Mesenchymal stem cell (in vitro differentiated cells and primary cell): ENCODE results near the gene MYCBP.

ENCODE experiments used
- DNase-seq: peaks from one replicate; pipeline ENCODE4 v3.0.0-alpha.2; 2013
- H2AFZ ChIP-seq: one replicate; pipeline ENCODE4 v1.6.1; 2013; ENCODE audit warnings: low read depth, mild to moderate bottlenecking, control low read depth, inconsistent platforms, low read length, moderate library complexity
- H2AK5ac ChIP-seq: 2 replicates; pipeline ENCODE4 v1.6.1; 2013; ENCODE audit warnings: low read length, moderate library complexity, mild to moderate bottlenecking, inconsistent platforms; ENCODE audit not compliant: severe bottlenecking
- H2BK120ac ChIP-seq: one replicate; pipeline ENCODE4 v1.6.1; 2013; ENCODE audit warnings: low read depth, mild to moderate bottlenecking, inconsistent platforms, low read length, moderate library complexity
- H2BK12ac ChIP-seq, 2 experiments: one replicate each; pipeline ENCODE4 v1.6.1; 2013; ENCODE audit warnings: inconsistent platforms in 2 of 2, low read length in 2 of 2, mild to moderate bottlenecking in 2 of 2, moderate library complexity in 2 of 2, control low read depth in 1 of 2
- H2BK15ac ChIP-seq: one replicate; pipeline ENCODE4 v1.6.1; 2013; ENCODE audit warnings: mild to moderate bottlenecking, low read depth, inconsistent platforms; ENCODE audit not compliant: poor library complexity, severe bottlenecking
- H2BK5ac ChIP-seq: 2 replicates; pipeline ENCODE4 v1.6.1; 2013; ENCODE audit warnings: low read depth, mild to moderate bottlenecking, low read length, control low read depth, inconsistent platforms; ENCODE audit not compliant: poor library complexity, severe bottlenecking
- H3K14ac ChIP-seq, 2 experiments: one replicate each; pipeline ENCODE4 v1.6.1; 2013; ENCODE audit warnings: inconsistent platforms in 2 of 2, low read length in 2 of 2, control low read depth in 1 of 2, mild to moderate bottlenecking in 1 of 2, moderate library complexity in 1 of 2
- H3K18ac ChIP-seq, 2 experiments: one replicate each; pipeline ENCODE4 v1.6.1; 2013; ENCODE audit warnings: inconsistent platforms in 2 of 2, low read length in 2 of 2, control low read depth in 1 of 2, low read depth in 1 of 2, mild to moderate bottlenecking in 1 of 2
- H3K23ac ChIP-seq, 2 experiments: one replicate each; pipeline ENCODE4 v1.6.1; 2013; ENCODE audit warnings: inconsistent platforms in 2 of 2, low read length in 2 of 2, mild to moderate bottlenecking in 2 of 2, moderate library complexity in 2 of 2, control low read depth in 1 of 2
- H3K27ac ChIP-seq: 2 replicates; pipeline ENCODE4 v1.5.1; 2013; ENCODE audit warnings: mild to moderate bottlenecking, moderate library complexity, low read length, control low read depth, inconsistent platforms; ENCODE audit not compliant: poor library complexity, severe bottlenecking
- H3K27me3 ChIP-seq, 2 experiments: 2 replicates each; pipeline versions ENCODE4 v1.6.1 to v1.7.0; 2013; ENCODE audit warnings: low read length in 2 of 2, mild to moderate bottlenecking in 2 of 2, moderate library complexity in 2 of 2, control low read depth in 1 of 2, inconsistent platforms in 1 of 2; ENCODE audit not compliant: control insufficient read depth in 1 of 2, insufficient read depth in 1 of 2
- H3K36me3 ChIP-seq, 2 experiments: 2 replicates each; pipeline versions ENCODE4 v1.6.1 to v1.7.0; 2013; ENCODE audit warnings: low read length in 2 of 2, control low read depth in 1 of 2, inconsistent platforms in 1 of 2, low read depth in 1 of 2, mild to moderate bottlenecking in 1 of 2; ENCODE audit not compliant: insufficient read depth in 2 of 2, control insufficient read depth in 1 of 2
- H3K4ac ChIP-seq, 2 experiments: one replicate each; pipeline ENCODE4 v1.6.1; 2013; ENCODE audit warnings: inconsistent platforms in 2 of 2, low read length in 2 of 2, mild to moderate bottlenecking in 2 of 2, moderate library complexity in 2 of 2, control low read depth in 1 of 2, low read depth in 1 of 2
- H3K4me1 ChIP-seq: 2 replicates; pipeline ENCODE4 v1.6.1; 2013; ENCODE audit warnings: low read depth, low read length, control low read depth; ENCODE audit not compliant: control insufficient read depth, insufficient read depth
- H3K4me2 ChIP-seq: 2 replicates; pipeline ENCODE4 v1.6.1; 2013; ENCODE audit warnings: low read length, mild to moderate bottlenecking, inconsistent platforms; ENCODE audit not compliant: poor library complexity, severe bottlenecking
- H3K4me3 ChIP-seq, 2 experiments: 2 replicates each; pipeline versions ENCODE4 v1.5.1 to v1.7.0; 2013; ENCODE audit warnings: low read length in 2 of 2, mild to moderate bottlenecking in 2 of 2, control low read depth in 1 of 2, low read depth in 1 of 2; ENCODE audit not compliant: insufficient read depth in 1 of 2
- H3K79me1 ChIP-seq: replicated peaks from 2 replicates; pipeline ENCODE4 v1.6.1; 2013; ENCODE audit warnings: mild to moderate bottlenecking, control low read depth, low read length, inconsistent platforms; ENCODE audit not compliant: poor library complexity, severe bottlenecking
- H3K9ac ChIP-seq: 2 replicates; pipeline ENCODE4 v1.7.0; 2013; ENCODE audit warnings: mild to moderate bottlenecking, low read length, moderate library complexity
- H3K9me3 ChIP-seq: 2 replicates; pipeline ENCODE4 v1.7.0; 2013; ENCODE audit warnings: mild to moderate bottlenecking, low read length; ENCODE audit not compliant: control insufficient read depth
- H4K8ac ChIP-seq: one replicate; pipeline ENCODE4 v1.6.1; 2013; ENCODE audit warnings: inconsistent platforms, mild to moderate bottlenecking, low read length, moderate library complexity
- H4K91ac ChIP-seq: one replicate; pipeline ENCODE4 v1.6.1; 2013; ENCODE audit warnings: mild to moderate bottlenecking, low read length, inconsistent platforms
- WGBS: methylation state at CpG from one replicate; pipeline ENCODE4 v1.1.7; 2013; ENCODE audit warnings: mixed read lengths; 5-methylcytosine and 5-hydroxymethylcytosine counted together

The MYCBP gene

GRCh38 chr1:38819040-38819439 is 54.1 kb downstream of the MYCBP start:
- Histone ChIP-seq H3K9ac (no peak overlapping the region), H3K36me3 (no peaks in the 10 kb centered on the region), H3K4me3 (no peak overlapping the region), H3K23ac (no peak overlapping the region), H2BK12ac (no peak overlapping the region), H3K4me2 (no peak overlapping the region), H3K14ac (no peak overlapping the region), H3K18ac (no peak overlapping the region), H4K8ac (no peak overlapping the region), H3K79me1 (no peaks in the 10 kb centered on the region), H3K27ac (no peak overlapping the region), H2AFZ (no peak overlapping the region), H3K27me3 (peaks cover 75 to 91% of the 10 kb centered on the region in 2 experiments), H2BK120ac (no peak overlapping the region), H2BK5ac (no peak overlapping the region), H2AK5ac (no peak overlapping the region), H4K91ac (no peak overlapping the region), H3K4ac (no peak overlapping the region), H2BK15ac (peak overlapping the region; percentile 44), H3K4me1 (peaks cover 10% of the 10 kb centered on the region), H3K9me3 (peaks cover 11% of the 10 kb centered on the region)
- WGBS = 4% methylated on average over 4 of the region's 10 CpGs
- no peak for DNase-seq

DNA sequence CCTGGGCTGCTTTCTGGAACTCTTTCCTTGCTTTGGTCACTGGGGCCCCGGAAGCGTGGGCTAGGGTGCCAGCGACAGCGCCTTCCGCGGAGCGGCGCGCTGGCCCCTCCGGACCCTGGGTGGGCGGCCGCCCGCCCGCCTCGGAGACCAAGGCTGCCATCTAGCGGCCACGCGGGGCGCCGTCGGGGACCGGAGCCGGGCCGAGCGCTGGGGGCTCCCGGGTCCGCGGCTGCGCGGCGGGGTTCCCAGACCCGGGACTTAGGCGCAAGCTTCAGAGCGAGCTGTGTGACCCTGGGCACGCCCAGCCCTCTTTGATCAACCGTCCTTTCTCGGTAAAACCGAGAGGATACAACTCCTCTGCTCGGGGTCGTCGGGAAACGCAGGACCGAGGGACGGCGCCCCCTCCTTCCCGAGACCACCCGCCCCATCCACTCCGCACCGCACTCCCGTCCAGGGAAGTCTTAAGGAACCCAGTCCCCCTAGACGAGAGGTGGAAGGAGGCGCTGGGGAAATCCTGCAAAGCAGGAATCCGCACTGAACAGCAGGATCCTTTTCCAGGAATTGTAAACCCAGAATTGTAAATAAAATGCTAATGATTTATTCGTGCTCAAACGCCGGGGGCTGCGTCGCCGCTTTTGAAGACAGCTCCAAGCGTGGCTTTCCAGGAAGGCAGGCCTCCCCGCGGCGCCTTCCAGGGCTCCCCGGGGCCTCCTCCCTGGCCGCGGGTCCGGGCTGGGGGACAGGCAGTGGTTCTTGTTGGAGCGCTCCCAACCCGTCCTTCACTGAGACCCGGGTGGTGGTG is 54.8 kb downstream of the MYCBP start:
- peak overlapping the region; percentile 8 for H2BK120ac ChIP-seq
- H3K9ac ChIP-seq = no peak overlapping the region
- H3K4me2 ChIP-seq = peak overlapping the region; percentile 64
- H2AFZ ChIP-seq = peak overlapping the region; percentile 54
- H3K14ac ChIP-seq = no peak overlapping the region
- H3K36me3 ChIP-seq = no peaks in the 10 kb centered on the region
- H3K79me1 ChIP-seq = no peaks in the 10 kb centered on the region
- no peak overlapping the region for H2BK5ac ChIP-seq
- H2BK12ac ChIP-seq = peak overlapping the region; percentile 24 to 60
- H3K18ac ChIP-seq = peak overlapping the region; percentile 37
- peak overlapping the region in 1 of 2 experiments; percentile 37 for H3K4me3 ChIP-seq
- H3K4me1 ChIP-seq = peaks cover 10% of the 10 kb centered on the region
- DNase-seq = peak; percentile 31
- no peak overlapping the region for H3K4ac ChIP-seq
- no peak overlapping the region for H3K23ac ChIP-seq
- peak overlapping the region; percentile 79 for H4K8ac ChIP-seq
- peaks cover 82 to 97% of the 10 kb centered on the region in 2 experiments for H3K27me3 ChIP-seq
- no peak overlapping the region for H2AK5ac ChIP-seq
- H4K91ac ChIP-seq = no peak overlapping the region
- peak overlapping the region; percentile 44 for H2BK15ac ChIP-seq
- H3K27ac ChIP-seq = no peak overlapping the region
- H3K9me3 ChIP-seq = peaks cover 17% of the 10 kb centered on the region
- WGBS = 2% methylated on average over 42 of the region's 70 CpGs

GRCh38 chr1:38817267-38818174 is 55.6 kb downstream of the MYCBP start:
- no peaks in the 10 kb centered on the region for H3K36me3 ChIP-seq
- no peak overlapping the region for H2AFZ ChIP-seq
- 29% methylated on average over 38 of the region's 45 CpGs for WGBS
- peak overlapping the region; percentile 64 for H3K4me2 ChIP-seq
- H3K27ac ChIP-seq = no peak overlapping the region
- H3K4me1 ChIP-seq = peaks cover 10% of the 10 kb centered on the region
- no peaks in the 10 kb centered on the region for H3K79me1 ChIP-seq
- DNase-seq = no peak
- H3K4ac ChIP-seq = peak overlapping the region in 1 of 2 experiments; percentile 31
- H3K23ac ChIP-seq = no peak overlapping the region
- H3K9ac ChIP-seq = no peak overlapping the region
- peaks cover 21% of the 10 kb centered on the region for H3K9me3 ChIP-seq
- peak overlapping the region; percentile 36 for H2BK15ac ChIP-seq
- H4K91ac ChIP-seq = peak overlapping the region; percentile 53
- H4K8ac ChIP-seq = peak overlapping the region; percentile 55
- peaks cover 78 to 98% of the 10 kb centered on the region in 2 experiments for H3K27me3 ChIP-seq
- no peak overlapping the region for H3K14ac ChIP-seq
- H2BK5ac ChIP-seq = no peak overlapping the region
- H3K4me3 ChIP-seq = peak overlapping the region in 1 of 2 experiments; percentile 37
- no peak overlapping the region for H2AK5ac ChIP-seq
- H3K18ac ChIP-seq = no peak overlapping the region
- H2BK120ac ChIP-seq = peak overlapping the region; percentile 8
- peak overlapping the region; percentile 24 to 60 for H2BK12ac ChIP-seq
